ENCODE results near the gene HPSE2.
"Not testable (repeated sequence)": the region's sequence is repeated elsewhere in the genome, so short reads cannot be mapped to it uniquely, and the experiment has no call there.

HPSE2 gene

DNA sequence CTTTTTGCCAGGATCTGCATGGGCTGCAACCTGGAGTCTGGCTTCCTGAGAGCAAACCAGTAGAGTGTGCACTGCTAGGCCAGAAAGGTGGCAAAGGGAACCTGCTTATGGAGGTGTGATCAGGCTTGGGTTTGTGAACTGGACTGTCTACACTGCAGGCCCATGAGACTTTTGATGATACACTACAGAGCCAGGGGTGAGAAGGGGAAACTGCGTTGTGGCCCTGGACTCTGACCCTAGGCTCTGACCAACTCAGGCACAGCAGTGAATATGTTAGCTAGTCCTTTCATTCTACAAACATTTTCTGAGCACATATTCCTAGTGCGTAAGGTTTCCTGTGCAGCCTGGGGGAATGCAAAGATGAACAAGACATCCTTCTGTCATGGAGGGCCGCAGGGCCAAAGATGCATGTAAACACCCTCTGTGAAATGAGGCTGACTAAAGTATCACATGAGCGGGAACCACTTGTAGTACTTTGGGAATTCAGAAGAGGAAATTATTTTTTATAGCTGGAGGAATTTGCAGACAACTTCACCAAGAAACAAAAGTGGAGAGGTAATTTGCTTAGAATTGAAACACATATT, 725.1 kb downstream of the HPSE2 start:
- Histone ChIP-seq H3K9me3 (ENCODE audit: control insufficient read depth, insufficient read depth, low read length) (no peaks in the 10 kb centered on the region), H3K27ac (ENCODE audit: low read depth, low read length) (no peak overlapping the region), H3K36me3 (ENCODE audit: control insufficient read depth, insufficient read depth, low read length) (no peaks in the 10 kb centered on the region), H3K9ac (ENCODE audit: low read depth, low read length) (no peak overlapping the region), H3K4me3 (ENCODE audit: low read depth, low read length) (no peak overlapping the region), H3K27me3 (ENCODE audit: control insufficient read depth, insufficient read depth, low read length) (no peaks in the 10 kb centered on the region), H3K4me1 (ENCODE audit: control insufficient read depth, insufficient read depth, low read length) (no peaks in the 10 kb centered on the region)

DNA sequence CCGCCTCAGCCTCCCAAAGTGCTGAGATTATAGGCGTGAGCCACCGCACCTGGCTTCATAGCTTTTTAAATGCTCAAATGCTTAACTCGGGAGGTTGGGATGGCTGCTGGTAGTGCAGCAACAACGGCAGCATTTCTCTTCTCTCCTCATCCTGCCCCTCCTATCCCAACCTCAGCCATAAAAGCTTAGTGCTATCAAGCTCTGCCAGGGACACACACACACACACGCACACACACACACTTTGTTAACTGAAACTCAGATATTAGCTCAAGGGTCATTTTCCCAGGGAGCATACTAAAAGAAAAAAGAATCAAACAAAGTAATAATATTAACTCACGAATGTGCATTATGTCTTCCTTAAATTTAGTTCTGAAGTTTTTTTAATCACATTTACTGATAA, 725.9 kb downstream of the HPSE2 start:
- no peaks in the 10 kb centered on the region for H3K27me3 ChIP-seq (ENCODE audit: control insufficient read depth, insufficient read depth, low read length)
- no peaks in the 10 kb centered on the region for H3K36me3 ChIP-seq (ENCODE audit: control insufficient read depth, insufficient read depth, low read length)
- H3K4me3 ChIP-seq (ENCODE audit: low read depth, low read length): no peak overlapping the region
- H3K27ac ChIP-seq (ENCODE audit: low read depth, low read length): no peak overlapping the region
- H3K9ac ChIP-seq (ENCODE audit: low read depth, low read length): no peak overlapping the region
- H3K9me3 ChIP-seq (ENCODE audit: control insufficient read depth, insufficient read depth, low read length): no peaks in the 10 kb centered on the region
- peaks cover 7% of the 10 kb centered on the region for H3K4me1 ChIP-seq (ENCODE audit: control insufficient read depth, insufficient read depth, low read length)

GRCh38 chr10:98502535-98502934, 733.1 kb downstream of the HPSE2 start:
- not testable (repeated sequence) for H3K36me3 ChIP-seq (ENCODE audit: control insufficient read depth, insufficient read depth, low read length); H3K27me3 ChIP-seq (ENCODE audit: control insufficient read depth, insufficient read depth, low read length); H3K9me3 ChIP-seq (ENCODE audit: control insufficient read depth, insufficient read depth, low read length); H3K27ac ChIP-seq (ENCODE audit: low read depth, low read length); H3K4me1 ChIP-seq (ENCODE audit: control insufficient read depth, insufficient read depth, low read length); H3K9ac ChIP-seq (ENCODE audit: low read depth, low read length); H3K4me3 ChIP-seq (ENCODE audit: low read depth, low read length)

GRCh38 chr10:98492763-98493162, 742.9 kb downstream of the HPSE2 start:
- Histone ChIP-seq H3K9me3 (ENCODE audit: control insufficient read depth, insufficient read depth, low read length) (no peaks in the 10 kb centered on the region), H3K27ac (ENCODE audit: low read depth, low read length) (no peak overlapping the region), H3K4me3 (ENCODE audit: low read depth, low read length) (no peak overlapping the region), H3K36me3 (ENCODE audit: control insufficient read depth, insufficient read depth, low read length) (no peaks in the 10 kb centered on the region), H3K4me1 (ENCODE audit: control insufficient read depth, insufficient read depth, low read length) (no peaks in the 10 kb centered on the region), H3K9ac (ENCODE audit: low read depth, low read length) (no peak overlapping the region), H3K27me3 (ENCODE audit: control insufficient read depth, insufficient read depth, low read length) (no peaks in the 10 kb centered on the region)

DNA sequence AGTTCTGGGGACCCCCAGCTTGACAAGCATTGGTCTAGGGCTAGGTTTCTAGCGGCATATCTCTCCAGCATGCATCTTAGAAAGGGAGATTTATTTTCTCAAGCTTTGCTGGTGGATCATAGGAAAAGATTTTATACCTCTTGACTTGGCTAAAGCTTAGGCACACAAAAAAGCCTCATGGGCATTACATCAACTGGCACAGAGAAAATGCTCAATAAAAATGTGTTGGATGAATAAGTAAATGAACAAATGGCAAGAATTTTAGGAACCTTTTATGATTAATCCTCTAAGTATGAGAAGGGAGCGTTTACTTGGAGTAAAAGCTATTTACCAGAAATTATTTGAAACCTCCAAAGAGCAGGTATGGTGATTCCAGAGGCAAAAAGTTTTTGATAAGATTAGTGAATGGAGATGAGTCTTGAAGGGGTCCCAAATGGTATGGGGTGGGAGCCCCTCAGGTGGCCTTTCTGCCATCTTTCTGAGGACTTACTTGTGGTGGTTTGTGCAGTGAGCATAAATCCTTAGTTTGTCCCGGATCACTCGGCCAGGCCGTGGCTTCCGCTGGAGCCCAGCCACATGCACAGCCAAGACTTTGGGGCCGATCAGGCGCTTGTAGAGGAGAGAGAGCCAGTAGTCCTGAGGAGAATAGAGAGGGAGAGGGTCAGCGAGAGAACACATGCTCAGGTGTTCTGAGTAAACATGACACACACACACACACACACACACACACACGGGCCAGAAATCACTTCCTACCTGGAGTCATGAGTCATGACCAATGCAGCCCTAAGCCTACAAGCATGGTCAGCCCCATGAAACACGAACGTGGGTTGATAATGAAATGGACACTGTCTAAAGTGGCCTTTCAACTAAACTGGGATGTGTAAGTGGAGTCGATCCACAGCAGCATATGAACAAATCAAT, 745.8 kb downstream of the HPSE2 start:
- Histone ChIP-seq H3K9me3 (ENCODE audit: control insufficient read depth, insufficient read depth, low read length) (no peaks in the 10 kb centered on the region), H3K9ac (ENCODE audit: low read depth, low read length) (no peak overlapping the region), H3K4me1 (ENCODE audit: control insufficient read depth, insufficient read depth, low read length) (no peaks in the 10 kb centered on the region), H3K36me3 (ENCODE audit: control insufficient read depth, insufficient read depth, low read length) (no peaks in the 10 kb centered on the region), H3K27ac (ENCODE audit: low read depth, low read length) (no peak overlapping the region), H3K4me3 (ENCODE audit: low read depth, low read length) (no peak overlapping the region), H3K27me3 (ENCODE audit: control insufficient read depth, insufficient read depth, low read length) (no peaks in the 10 kb centered on the region)

DNA sequence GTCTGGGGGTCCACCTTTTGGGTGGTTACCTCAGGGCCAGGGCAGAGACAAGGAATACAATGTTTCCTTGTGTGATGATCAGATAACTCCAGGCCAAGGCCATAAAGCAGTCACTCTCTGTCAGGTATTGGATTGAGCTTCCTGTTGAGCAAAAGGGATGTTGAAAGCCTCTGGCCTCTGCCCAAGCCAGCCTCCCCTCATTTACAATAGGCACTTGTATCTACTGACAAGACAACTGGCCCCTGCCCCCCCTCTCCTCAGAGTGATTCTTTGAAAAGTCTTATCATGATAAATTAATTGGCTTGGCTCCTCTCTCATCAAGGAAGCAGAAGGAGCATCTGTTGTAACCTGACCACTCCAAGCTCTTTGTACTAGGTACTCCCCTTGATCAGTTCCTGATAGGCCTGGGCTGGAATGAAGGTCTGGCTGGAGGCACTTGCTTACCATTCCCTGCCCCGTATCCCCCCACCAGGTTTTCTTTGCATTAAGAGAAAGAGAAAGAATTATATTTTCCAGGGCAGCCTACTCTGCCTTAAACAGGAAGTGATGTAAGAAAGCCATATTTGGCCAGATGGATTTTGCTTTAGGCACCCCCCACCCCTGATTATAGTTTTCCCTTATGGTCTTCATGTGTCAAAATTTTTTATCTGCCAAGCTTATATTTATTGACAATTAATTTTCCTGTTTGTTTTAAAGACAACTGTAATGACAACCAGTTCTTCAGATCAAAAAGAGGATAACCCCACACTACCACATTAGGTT, 746.8 kb downstream of the HPSE2 start:
- Histone ChIP-seq H3K9me3 (ENCODE audit: control insufficient read depth, insufficient read depth, low read length) (no peaks in the 10 kb centered on the region), H3K9ac (ENCODE audit: low read depth, low read length) (no peak overlapping the region), H3K36me3 (ENCODE audit: control insufficient read depth, insufficient read depth, low read length) (no peaks in the 10 kb centered on the region), H3K4me3 (ENCODE audit: low read depth, low read length) (no peak overlapping the region), H3K4me1 (ENCODE audit: control insufficient read depth, insufficient read depth, low read length) (no peaks in the 10 kb centered on the region), H3K27ac (ENCODE audit: low read depth, low read length) (no peak overlapping the region), H3K27me3 (ENCODE audit: control insufficient read depth, insufficient read depth, low read length) (no peaks in the 10 kb centered on the region)

DNA sequence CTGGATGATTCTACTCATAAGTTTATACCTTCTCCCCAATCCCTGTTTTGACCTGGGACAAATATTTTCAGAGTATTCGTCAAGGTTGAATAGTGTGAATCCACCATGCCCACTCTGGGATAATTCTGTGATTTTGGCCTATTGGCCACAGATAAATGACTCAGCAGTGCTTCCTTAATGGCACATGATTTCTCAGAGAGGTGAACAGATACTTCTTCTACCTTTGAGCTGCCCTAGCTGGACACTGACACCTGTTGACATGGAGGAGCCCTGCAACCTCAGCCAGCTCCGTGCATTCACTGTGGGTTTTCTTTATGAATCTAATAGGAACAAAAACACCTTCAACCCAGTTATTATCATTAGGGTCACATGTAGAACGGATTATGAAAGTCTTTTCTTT, 748.0 kb downstream of the HPSE2 start:
- Histone ChIP-seq H3K27ac (ENCODE audit: low read depth, low read length) (no peak overlapping the region), H3K4me3 (ENCODE audit: low read depth, low read length) (no peak overlapping the region), H3K9me3 (ENCODE audit: control insufficient read depth, insufficient read depth, low read length) (no peaks in the 10 kb centered on the region), H3K27me3 (ENCODE audit: control insufficient read depth, insufficient read depth, low read length) (no peaks in the 10 kb centered on the region), H3K36me3 (ENCODE audit: control insufficient read depth, insufficient read depth, low read length) (no peaks in the 10 kb centered on the region), H3K9ac (ENCODE audit: low read depth, low read length) (no peak overlapping the region), H3K4me1 (ENCODE audit: control insufficient read depth, insufficient read depth, low read length) (no peaks in the 10 kb centered on the region)

- Histone ChIP-seq H3K4me3 (ENCODE audit: low read depth, low read length) (no peak overlapping the region), H3K27me3 (ENCODE audit: control insufficient read depth, insufficient read depth, low read length) (no peaks in the 10 kb centered on the region), H3K27ac (ENCODE audit: low read depth, low read length) (no peak overlapping the region), H3K36me3 (ENCODE audit: control insufficient read depth, insufficient read depth, low read length) (no peaks in the 10 kb centered on the region), H3K9ac (ENCODE audit: low read depth, low read length) (no peak overlapping the region), H3K4me1 (ENCODE audit: control insufficient read depth, insufficient read depth, low read length) (no peaks in the 10 kb centered on the region), H3K9me3 (ENCODE audit: control insufficient read depth, insufficient read depth, low read length) (no peaks in the 10 kb centered on the region)
Observed at GRCh38 chr10:98486421-98486820, 749.2 kb downstream of the HPSE2 start.

DNA sequence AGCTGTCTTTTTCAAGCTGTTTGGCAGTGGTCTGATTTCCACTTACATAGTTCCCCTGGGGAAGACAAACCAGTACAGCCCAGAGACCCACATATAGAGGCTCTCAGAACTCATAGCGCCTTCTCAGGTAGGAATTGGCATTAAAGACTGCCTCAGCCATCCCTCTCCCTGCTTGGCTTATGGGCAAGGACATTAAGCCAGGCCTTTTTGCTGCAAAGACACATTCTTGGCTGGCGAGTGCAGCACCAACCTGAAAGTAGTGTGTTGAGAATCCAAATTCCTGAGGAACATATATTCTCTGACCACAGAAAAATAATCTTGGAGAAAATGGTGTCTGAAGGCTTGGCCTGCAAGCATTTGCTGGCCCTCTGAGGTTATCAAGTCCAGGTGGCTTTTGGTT, 749.7 kb downstream of the HPSE2 start:
- H3K27me3 ChIP-seq (ENCODE audit: control insufficient read depth, insufficient read depth, low read length): no peaks in the 10 kb centered on the region
- no peaks in the 10 kb centered on the region for H3K4me1 ChIP-seq (ENCODE audit: control insufficient read depth, insufficient read depth, low read length)
- no peaks in the 10 kb centered on the region for H3K36me3 ChIP-seq (ENCODE audit: control insufficient read depth, insufficient read depth, low read length)
- no peak overlapping the region for H3K27ac ChIP-seq (ENCODE audit: low read depth, low read length)
- H3K9me3 ChIP-seq (ENCODE audit: control insufficient read depth, insufficient read depth, low read length): no peaks in the 10 kb centered on the region
- H3K9ac ChIP-seq (ENCODE audit: low read depth, low read length): no peak overlapping the region
- H3K4me3 ChIP-seq (ENCODE audit: low read depth, low read length): no peak overlapping the region

GRCh38 chr10:98483658-98484057, 752.0 kb downstream of the HPSE2 start:
- H3K27me3 ChIP-seq (ENCODE audit: control insufficient read depth, insufficient read depth, low read length): no peaks in the 10 kb centered on the region
- H3K27ac ChIP-seq (ENCODE audit: low read depth, low read length): no peak overlapping the region
- H3K4me1 ChIP-seq (ENCODE audit: control insufficient read depth, insufficient read depth, low read length): no peaks in the 10 kb centered on the region
- no peaks in the 10 kb centered on the region for H3K36me3 ChIP-seq (ENCODE audit: control insufficient read depth, insufficient read depth, low read length)
- no peak overlapping the region for H3K9ac ChIP-seq (ENCODE audit: low read depth, low read length)
- no peaks in the 10 kb centered on the region for H3K9me3 ChIP-seq (ENCODE audit: control insufficient read depth, insufficient read depth, low read length)
- H3K4me3 ChIP-seq (ENCODE audit: low read depth, low read length): no peak overlapping the region

DNA sequence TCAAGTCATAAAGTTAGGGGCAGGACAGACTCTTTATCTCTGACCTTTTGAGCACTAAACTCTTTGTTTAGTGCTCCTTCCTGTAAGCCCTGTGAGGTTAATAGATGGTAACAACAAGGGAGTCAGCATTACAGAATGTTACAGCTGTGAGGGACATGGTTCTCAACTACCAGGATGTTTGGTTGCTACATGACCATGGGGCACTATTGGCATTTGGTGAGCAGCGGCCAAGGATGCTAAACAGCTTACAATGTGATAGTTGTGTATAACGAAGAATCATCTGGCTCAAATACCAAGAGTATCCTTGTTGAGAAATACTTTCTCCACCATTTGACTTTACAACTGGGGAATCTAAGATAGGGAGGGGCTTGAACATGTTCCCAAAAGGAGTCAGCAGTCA, 753.6 kb downstream of the HPSE2 start:
- Histone ChIP-seq H3K27me3 (ENCODE audit: control insufficient read depth, insufficient read depth, low read length) (no peaks in the 10 kb centered on the region), H3K27ac (ENCODE audit: low read depth, low read length) (no peak overlapping the region), H3K9me3 (ENCODE audit: control insufficient read depth, insufficient read depth, low read length) (no peaks in the 10 kb centered on the region), H3K9ac (ENCODE audit: low read depth, low read length) (no peak overlapping the region), H3K4me3 (ENCODE audit: low read depth, low read length) (no peak overlapping the region), H3K4me1 (ENCODE audit: control insufficient read depth, insufficient read depth, low read length) (no peaks in the 10 kb centered on the region), H3K36me3 (ENCODE audit: control insufficient read depth, insufficient read depth, low read length) (no peaks in the 10 kb centered on the region)
